H9 (cell line): ENCODE results near the gene RASGEF1C. TPM values are rescaled to one million over a fixed set of nuclear protein-coding genes. Genes with fewer than 3 reads are reported as not detected.

Experiments used
- DNase-seq: peaks from one replicate; pipeline ENCODE4 v3.0.0-alpha.2; 2017
- H2AFZ ChIP-seq: one replicate; pipeline ENCODE4 v1.6.1; 2013; ENCODE audit warnings: mild to moderate bottlenecking, low read length, control low read depth, moderate library complexity
- H2AK5ac ChIP-seq: 2 replicates; pipeline ENCODE4 v1.6.1; 2013; ENCODE audit warnings: low read length, control low read depth, mixed read lengths; ENCODE audit not compliant: insufficient read length
- H2BK120ac ChIP-seq: one replicate; pipeline ENCODE4 v1.6.1; 2013; ENCODE audit warnings: low read depth, mild to moderate bottlenecking, low read length, control low read depth, inconsistent platforms; ENCODE audit not compliant: poor library complexity, severe bottlenecking
- H2BK12ac ChIP-seq: 2 replicates; pipeline ENCODE4 v1.6.1; 2013; ENCODE audit warnings: low read length, control low read depth, mixed read lengths, low read depth; ENCODE audit not compliant: insufficient read length
- H2BK15ac ChIP-seq: 2 replicates; pipeline ENCODE4 v1.6.1; 2013; ENCODE audit warnings: low read depth, low read length, control low read depth
- H2BK20ac ChIP-seq: one replicate; pipeline ENCODE4 v1.6.1; 2013; ENCODE audit warnings: low read depth, mild to moderate bottlenecking, low read length, control low read depth, inconsistent platforms; ENCODE audit not compliant: poor library complexity, severe bottlenecking
- H2BK5ac ChIP-seq: 2 replicates; pipeline ENCODE4 v1.6.1; 2013; ENCODE audit warnings: low read length, control low read depth, mixed read lengths; ENCODE audit not compliant: insufficient read length
- H3K14ac ChIP-seq: 2 replicates; pipeline ENCODE4 v1.6.1; 2013; ENCODE audit warnings: low read length, control low read depth; ENCODE audit not compliant: insufficient read depth
- H3K18ac ChIP-seq: 2 replicates; pipeline ENCODE4 v1.6.1; 2013; ENCODE audit warnings: low read depth, mild to moderate bottlenecking, mixed read lengths, low read length, control low read depth; ENCODE audit not compliant: insufficient read length
- H3K23ac ChIP-seq: 2 replicates; pipeline ENCODE4 v1.6.1; 2013; ENCODE audit warnings: low read length, control low read depth, mixed read lengths, low read depth; ENCODE audit not compliant: insufficient read length
- H3K23me2 ChIP-seq: 2 replicates; pipeline ENCODE4 v1.6.1; 2013; ENCODE audit warnings: low read depth, mild to moderate bottlenecking, mixed read lengths, low read length, control low read depth; ENCODE audit not compliant: insufficient read length, poor library complexity, severe bottlenecking
- H3K27ac ChIP-seq: 2 replicates; pipeline ENCODE4 v1.5.1; 2013; ENCODE audit warnings: low read length, control low read depth, mixed read lengths, low read depth; ENCODE audit not compliant: insufficient read length
- H3K27me3 ChIP-seq: 2 replicates; pipeline ENCODE4 v1.6.1; 2013; ENCODE audit warnings: low read length, control low read depth, inconsistent platforms; ENCODE audit not compliant: insufficient read depth
- H3K4ac ChIP-seq: 2 replicates; pipeline ENCODE4 v1.6.1; 2013; ENCODE audit warnings: low read depth, mild to moderate bottlenecking, control low read depth, inconsistent platforms, low read length, moderate library complexity
- H3K4me1 ChIP-seq: 2 replicates; pipeline ENCODE4 v1.6.1; 2013; ENCODE audit warnings: low read length, control low read depth, inconsistent platforms; ENCODE audit not compliant: insufficient read depth
- H3K4me2 ChIP-seq: 2 replicates; pipeline ENCODE4 v1.6.1; 2013; ENCODE audit warnings: low read length, control low read depth, mixed read lengths; ENCODE audit not compliant: insufficient read length, insufficient read depth
- H3K56ac ChIP-seq: 2 replicates; pipeline ENCODE4 v1.6.1; 2013; ENCODE audit warnings: low read depth, mild to moderate bottlenecking, mixed read lengths, low read length, control low read depth; ENCODE audit not compliant: insufficient read length
- H3K79me1 ChIP-seq: 2 replicates; pipeline ENCODE4 v1.6.1; 2013; ENCODE audit warnings: low read depth, mild to moderate bottlenecking, moderate library complexity, low read length, control low read depth, inconsistent platforms; ENCODE audit not compliant: insufficient read depth, poor library complexity, severe bottlenecking
- H3K79me2 ChIP-seq: 2 replicates; pipeline ENCODE4 v1.6.1; 2013; ENCODE audit warnings: low read length, control low read depth, inconsistent platforms; ENCODE audit not compliant: insufficient read depth
- H3K9ac ChIP-seq: 2 replicates; pipeline ENCODE4 v1.6.1; 2013; ENCODE audit warnings: low read length, control low read depth, mixed read lengths; ENCODE audit not compliant: insufficient read length; ENCODE audit errors: extremely low read depth
- H3K9me3 ChIP-seq: one replicate; pipeline ENCODE4 v1.6.1; 2013; ENCODE audit warnings: low read depth, low read length, inconsistent platforms; ENCODE audit not compliant: control insufficient read depth
- H3T11ph ChIP-seq: one replicate; pipeline ENCODE4 v1.6.1; 2013; ENCODE audit warnings: mild to moderate bottlenecking, low read length, control low read depth, inconsistent platforms
- H4K20me1 ChIP-seq: one replicate; pipeline ENCODE4 v1.6.1; 2013; ENCODE audit not compliant: control insufficient read depth, insufficient read length, insufficient read depth
- H4K5ac ChIP-seq: 2 replicates; pipeline ENCODE4 v1.6.1; 2013; ENCODE audit warnings: low read depth, mild to moderate bottlenecking, mixed read lengths, low read length, control low read depth; ENCODE audit not compliant: insufficient read length
- H4K8ac ChIP-seq: replicated peaks from 2 replicates; pipeline ENCODE4 v1.6.1; 2013; ENCODE audit warnings: low read length, control low read depth, mixed read lengths, low read depth; ENCODE audit not compliant: insufficient read length
- H4K91ac ChIP-seq: 2 replicates; pipeline ENCODE4 v1.6.1; 2013; ENCODE audit warnings: low read depth, mild to moderate bottlenecking, moderate library complexity, mixed read lengths, low read length, control low read depth; ENCODE audit not compliant: insufficient read length
- H3K27ac Mint-ChIP-seq, 3 experiments: 2 replicates in 2 of 3; 3 replicates in 1 of 3; pipeline ENCODE4 v1.8.0; 2020 to 2021; ENCODE audit warnings: mixed read lengths in 3 of 3, mild to moderate bottlenecking in 1 of 3, moderate library complexity in 1 of 3
- H3K27me3 Mint-ChIP-seq: 2 replicates; pipeline ENCODE4 v1.8.0; 2021; ENCODE audit warnings: low read depth, mild to moderate bottlenecking, moderate library complexity, mixed read lengths
- H3K36me3 Mint-ChIP-seq, 3 experiments: 2 replicates in 2 of 3; 3 replicates in 1 of 3; pipeline ENCODE4 v1.8.0; 2020 to 2021; ENCODE audit warnings: low read depth in 3 of 3, mixed read lengths in 3 of 3; ENCODE audit not compliant: insufficient read depth in 1 of 3
- H3K4me1 Mint-ChIP-seq, 2 experiments: 2 replicates each; pipeline ENCODE4 v1.8.0; 2020; ENCODE audit warnings: mixed read lengths in 2 of 2
- H3K4me3 Mint-ChIP-seq, 2 experiments: 2 replicates in 1 of 2; 3 replicates in 1 of 2; pipeline ENCODE4 v1.8.0; 2020 to 2021; ENCODE audit warnings: mild to moderate bottlenecking in 2 of 2, mixed read lengths in 2 of 2, moderate library complexity in 1 of 2
- H3K9me3 Mint-ChIP-seq, 2 experiments: 2 replicates in 1 of 2; 3 replicates in 1 of 2; pipeline ENCODE4 v1.8.0; 2020; ENCODE audit warnings: mild to moderate bottlenecking in 2 of 2, mixed read lengths in 2 of 2, moderate library complexity in 1 of 2
- WGBS: extraction: QIAGEN DNeasy Blood & Tissue Kit; methylation state at CpG from one replicate; pipeline ENCODE4 v1.1.7; 2013; ENCODE audit warnings: missing lambda C conversion rate, low lambda C conversion rate, mixed read lengths; ENCODE audit not compliant: insufficient read length; ENCODE audit errors: extremely low coverage; 5-methylcytosine and 5-hydroxymethylcytosine counted together
- total RNA-seq: library from RNA; stranded (reverse); gene quantifications from 2 replicates; pipeline ENCODE4 v1.2.1, GENCODE V29; 2021
- TF ChIP-seq, protein P1 (sequence below): fragments of 200-600 bp; sonication (generic); conservative IDR thresholded peaks from 3 replicates; pipeline ENCODE4 v1.8.0; 2021; ENCODE audit warnings: antibody characterized with exemption, mild to moderate bottlenecking

RASGEF1C gene
- total RNA-seq, 1 experiment from 2014 or later, result 0.83 TPM

DNA sequence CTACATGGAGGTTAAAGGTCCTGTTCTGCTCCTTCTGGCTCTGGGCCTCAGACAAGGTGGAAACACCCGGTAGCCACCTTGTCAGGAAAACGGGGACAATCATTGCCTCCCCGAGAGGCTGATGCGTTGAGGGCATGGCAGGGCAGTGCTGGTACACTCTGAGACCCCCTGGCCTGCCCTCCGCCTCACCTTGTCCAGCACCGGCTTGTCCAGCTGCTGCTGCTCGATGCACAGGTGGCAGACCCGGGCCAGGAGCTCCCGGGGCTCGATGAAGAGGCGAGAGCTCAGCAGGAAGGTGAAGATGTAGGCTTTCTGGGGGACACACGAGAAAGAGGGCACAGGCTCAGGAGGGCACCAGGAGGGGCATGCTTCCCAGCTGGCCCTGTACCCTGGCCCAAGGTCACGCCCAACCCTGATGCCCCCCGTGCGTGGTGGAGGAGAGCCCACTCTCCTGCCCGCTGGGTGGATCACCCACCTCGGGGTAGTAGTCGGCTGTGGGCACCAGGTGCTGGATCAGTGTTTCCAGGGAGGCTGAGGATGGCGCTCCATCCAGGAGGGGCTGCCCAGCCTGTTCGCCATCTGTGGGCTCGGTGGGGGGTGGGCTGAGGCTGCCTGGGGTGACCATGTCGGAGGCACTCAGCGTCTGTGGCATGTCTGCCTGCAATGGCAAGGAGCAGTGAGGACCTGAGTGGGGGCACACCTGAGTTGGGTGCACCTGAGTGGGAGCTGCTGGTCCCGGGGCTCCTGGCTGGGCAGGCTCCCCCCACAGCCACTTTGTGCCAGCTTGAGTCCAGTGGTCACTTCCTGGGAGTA lies 71.4 kb downstream of the RASGEF1C start:
- Histone ChIP-seq H3K56ac (no peak overlapping the region), H4K91ac (no peak overlapping the region), H3T11ph (no peak overlapping the region), H2BK12ac (no peak overlapping the region), H2BK120ac (no peak overlapping the region), H2BK5ac (no peak overlapping the region), H4K5ac (no peak overlapping the region), H3K4me2 (no peak overlapping the region), H4K20me1 (no peaks in the 10 kb centered on the region), H2BK20ac (no peak overlapping the region), H2BK15ac (no peak overlapping the region), H3K79me1 (no peaks in the 10 kb centered on the region), H3K9me3 (no peaks in the 10 kb centered on the region), H3K4ac (no peak overlapping the region), H3K18ac (no peak overlapping the region), H2AFZ (no peak overlapping the region), H3K4me1 (no peaks in the 10 kb centered on the region), H3K27ac (no peak overlapping the region), H3K79me2 (no peaks in the 10 kb centered on the region), H2AK5ac (no peak overlapping the region), H3K9ac (no peak overlapping the region), H3K23ac (no peak overlapping the region), H3K27me3 (no peaks in the 10 kb centered on the region), H4K8ac (no peak overlapping the region), H3K14ac (no peak overlapping the region), H3K23me2 (no peaks in the 10 kb centered on the region)
- TF ChIP-seq, protein P1, sequence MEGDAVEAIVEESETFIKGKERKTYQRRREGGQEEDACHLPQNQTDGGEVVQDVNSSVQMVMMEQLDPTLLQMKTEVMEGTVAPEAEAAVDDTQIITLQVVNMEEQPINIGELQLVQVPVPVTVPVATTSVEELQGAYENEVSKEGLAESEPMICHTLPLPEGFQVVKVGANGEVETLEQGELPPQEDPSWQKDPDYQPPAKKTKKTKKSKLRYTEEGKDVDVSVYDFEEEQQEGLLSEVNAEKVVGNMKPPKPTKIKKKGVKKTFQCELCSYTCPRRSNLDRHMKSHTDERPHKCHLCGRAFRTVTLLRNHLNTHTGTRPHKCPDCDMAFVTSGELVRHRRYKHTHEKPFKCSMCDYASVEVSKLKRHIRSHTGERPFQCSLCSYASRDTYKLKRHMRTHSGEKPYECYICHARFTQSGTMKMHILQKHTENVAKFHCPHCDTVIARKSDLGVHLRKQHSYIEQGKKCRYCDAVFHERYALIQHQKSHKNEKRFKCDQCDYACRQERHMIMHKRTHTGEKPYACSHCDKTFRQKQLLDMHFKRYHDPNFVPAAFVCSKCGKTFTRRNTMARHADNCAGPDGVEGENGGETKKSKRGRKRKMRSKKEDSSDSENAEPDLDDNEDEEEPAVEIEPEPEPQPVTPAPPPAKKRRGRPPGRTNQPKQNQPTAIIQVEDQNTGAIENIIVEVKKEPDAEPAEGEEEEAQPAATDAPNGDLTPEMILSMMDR, result no peak
- Mint-ChIP-seq H3K36me3 (no peaks in the 10 kb centered on the region; a peak in 1 of 7 replicates), H3K27me3 (peaks cover 6% of the 10 kb centered on the region), H3K4me1 (0 out of 4 replicates have a peak, but pooled peaks cover 0 to 3% of the 10 kb centered on the region in 2 experiments), H3K27ac (no peak overlapping the region), H3K9me3 (no peaks in the 10 kb centered on the region), H3K4me3 (no peak overlapping the region)
- WGBS, result no CpG with 5 or more reads among the region's 24 CpGs
- no peak for DNase-seq
